A549 (cell line): ENCODE measurements around the gene FLII.

Source experiments
- CBX2 ChIP-seq: fragments of 200-600 bp; sonication (generic); IDR thresholded peaks from 2 replicates; pipeline ENCODE4 v1.6.1; 2016; ENCODE audit warnings: low read depth, mild to moderate bottlenecking, borderline replicate concordance
- CBX8 ChIP-seq: fragments of 200-600 bp; sonication (generic); IDR thresholded peaks from 2 replicates; pipeline ENCODE4 v1.6.1; 2016
- CTCF ChIP-seq: fragments of >200 bp; sonication (Bioruptor Twin); formaldehyde crosslinking; IDR thresholded peaks from 3 replicates; pipeline ENCODE4 v1.5.1; 2016
- EP300 ChIP-seq, 2 experiments: fragments of >200 bp; sonication (Bioruptor Twin); formaldehyde crosslinking; IDR thresholded peaks; 2 replicates in 1 of 2; 3 replicates in 1 of 2; pipeline ENCODE4 v1.6.1; 2016 to 2017
- ESRRA ChIP-seq: fragments of 150-350 bp; IDR thresholded peaks from 2 replicates; pipeline ENCODE4 v1.6.1; 2014; ENCODE audit warnings: mild to moderate bottlenecking, low read length, borderline replicate concordance
- KDM5A ChIP-seq: fragments of 200-600 bp; sonication (generic); IDR thresholded peaks from 2 replicates; pipeline ENCODE4 v1.6.1; 2016; ENCODE audit warnings: antibody characterized with exemption, mild to moderate bottlenecking
- MAX ChIP-seq: IDR thresholded peaks from 2 replicates; pipeline ENCODE4 v1.6.1; 2012
- MYC ChIP-seq: IDR thresholded peaks from 2 replicates; pipeline ENCODE4 v1.6.1; 2012; ENCODE audit warnings: mild to moderate bottlenecking, inconsistent platforms, low read length, improper control_type of control experiment, borderline replicate concordance
- POLR2A ChIP-seq: IDR thresholded peaks from 2 replicates; pipeline ENCODE4 v1.6.1; 2012; ENCODE audit warnings: mild to moderate bottlenecking, low read length
- POLR2AphosphoS2 ChIP-seq: conservative IDR thresholded peaks from 2 replicates; pipeline ENCODE4 v1.6.1; 2012; ENCODE audit warnings: low read length, improper control_type of control experiment, inconsistent platforms
- TF ChIP-seq, protein P1 (sequence below): fragments of 200-600 bp; sonication (generic); IDR thresholded peaks from 2 replicates; pipeline ENCODE4 v1.6.1; 2016; ENCODE audit warnings: antibody characterized with exemption, mild to moderate bottlenecking, moderate library complexity
- TF ChIP-seq, protein P2 (sequence below): IDR thresholded peaks from 2 replicates; pipeline ENCODE4 v1.6.1; 2012

DNA sequence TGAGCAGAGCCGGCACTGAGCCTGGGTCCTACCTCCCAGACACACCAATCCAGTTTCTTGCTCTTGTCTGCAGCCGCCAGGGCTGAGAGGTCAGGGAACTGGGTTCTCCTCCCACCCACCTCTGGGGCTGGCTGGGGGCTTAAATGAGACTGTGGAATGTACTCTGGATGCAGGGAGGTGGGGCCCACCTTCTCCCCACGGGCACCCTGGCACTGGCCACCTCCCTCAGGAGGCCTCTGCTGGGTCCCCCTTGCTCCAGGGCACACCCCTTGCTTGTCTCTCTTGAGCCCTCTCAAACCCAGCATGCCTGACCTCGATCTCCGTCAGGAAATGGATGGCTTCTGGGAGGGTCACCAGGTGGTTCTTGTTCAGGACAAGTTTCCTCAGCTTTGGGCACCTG is 6.4 kb downstream of the FLII start:
- TF ChIP-seq POLR2A, result no peak
- no peak for TF ChIP-seq KDM5A
- TF ChIP-seq CBX2, result no peak
- TF ChIP-seq CTCF, result no peak
- TF ChIP-seq MAX, result no peak
- TF ChIP-seq, protein P1, sequence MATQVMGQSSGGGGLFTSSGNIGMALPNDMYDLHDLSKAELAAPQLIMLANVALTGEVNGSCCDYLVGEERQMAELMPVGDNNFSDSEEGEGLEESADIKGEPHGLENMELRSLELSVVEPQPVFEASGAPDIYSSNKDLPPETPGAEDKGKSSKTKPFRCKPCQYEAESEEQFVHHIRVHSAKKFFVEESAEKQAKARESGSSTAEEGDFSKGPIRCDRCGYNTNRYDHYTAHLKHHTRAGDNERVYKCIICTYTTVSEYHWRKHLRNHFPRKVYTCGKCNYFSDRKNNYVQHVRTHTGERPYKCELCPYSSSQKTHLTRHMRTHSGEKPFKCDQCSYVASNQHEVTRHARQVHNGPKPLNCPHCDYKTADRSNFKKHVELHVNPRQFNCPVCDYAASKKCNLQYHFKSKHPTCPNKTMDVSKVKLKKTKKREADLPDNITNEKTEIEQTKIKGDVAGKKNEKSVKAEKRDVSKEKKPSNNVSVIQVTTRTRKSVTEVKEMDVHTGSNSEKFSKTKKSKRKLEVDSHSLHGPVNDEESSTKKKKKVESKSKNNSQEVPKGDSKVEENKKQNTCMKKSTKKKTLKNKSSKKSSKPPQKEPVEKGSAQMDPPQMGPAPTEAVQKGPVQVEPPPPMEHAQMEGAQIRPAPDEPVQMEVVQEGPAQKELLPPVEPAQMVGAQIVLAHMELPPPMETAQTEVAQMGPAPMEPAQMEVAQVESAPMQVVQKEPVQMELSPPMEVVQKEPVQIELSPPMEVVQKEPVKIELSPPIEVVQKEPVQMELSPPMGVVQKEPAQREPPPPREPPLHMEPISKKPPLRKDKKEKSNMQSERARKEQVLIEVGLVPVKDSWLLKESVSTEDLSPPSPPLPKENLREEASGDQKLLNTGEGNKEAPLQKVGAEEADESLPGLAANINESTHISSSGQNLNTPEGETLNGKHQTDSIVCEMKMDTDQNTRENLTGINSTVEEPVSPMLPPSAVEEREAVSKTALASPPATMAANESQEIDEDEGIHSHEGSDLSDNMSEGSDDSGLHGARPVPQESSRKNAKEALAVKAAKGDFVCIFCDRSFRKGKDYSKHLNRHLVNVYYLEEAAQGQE, result no peak
- no peak for TF ChIP-seq EP300 (IDR thresholded peaks at IDR 0.05)
- TF ChIP-seq MYC, result no peak
- TF ChIP-seq POLR2AphosphoS2, result no peak
- TF ChIP-seq, protein P2, sequence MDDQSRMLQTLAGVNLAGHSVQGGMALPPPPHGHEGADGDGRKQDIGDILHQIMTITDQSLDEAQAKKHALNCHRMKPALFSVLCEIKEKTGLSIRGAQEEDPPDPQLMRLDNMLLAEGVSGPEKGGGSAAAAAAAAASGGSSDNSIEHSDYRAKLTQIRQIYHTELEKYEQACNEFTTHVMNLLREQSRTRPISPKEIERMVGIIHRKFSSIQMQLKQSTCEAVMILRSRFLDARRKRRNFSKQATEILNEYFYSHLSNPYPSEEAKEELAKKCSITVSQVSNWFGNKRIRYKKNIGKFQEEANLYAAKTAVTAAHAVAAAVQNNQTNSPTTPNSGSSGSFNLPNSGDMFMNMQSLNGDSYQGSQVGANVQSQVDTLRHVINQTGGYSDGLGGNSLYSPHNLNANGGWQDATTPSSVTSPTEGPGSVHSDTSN, result no peak
- no peak for TF ChIP-seq ESRRA
- TF ChIP-seq CBX8, result no peak
